NB4 (cell line): ENCODE results near the gene MTHFD1L.

Experiments used
- CTCF ChIP-seq: IDR thresholded peaks from one replicate; pipeline ENCODE4 v1.5.1; 2012; ENCODE audit warnings: low read depth, low read length
- MYC ChIP-seq: IDR thresholded peaks from 2 replicates; pipeline ENCODE4 v1.6.1; 2011; ENCODE audit warnings: low read depth, low read length
- POLR2A ChIP-seq: IDR thresholded peaks from 2 replicates; pipeline ENCODE4 v1.6.1; 2011; ENCODE audit warnings: mild to moderate bottlenecking; ENCODE audit not compliant: insufficient read length; ENCODE audit errors: extremely low read depth

GRCh38 chr6:150964765-150965164 lies 99.3 kb downstream of the MTHFD1L start:
- TF ChIP-seq MYC (no peak), POLR2A (no peak), CTCF (no peak)
